Panc1 (cell line): ENCODE data around the gene TMEM170B. TPM values are rescaled to one million over a fixed set of nuclear protein-coding genes. Genes with fewer than 3 reads are reported as not detected.

Experiments
- ATAC-seq: fragments of 200-7000 bp; cut with Tn5 transposase; 2 replicates; pipeline ENCODE4 v1.9.1; 2020; ENCODE audit warnings: mild to moderate bottlenecking, moderate library complexity
- BruUV-seq: library from RNA; stranded (reverse); fragments of 400-500 nt; replicated peaks from 2 replicates; lab custom pipeline; 2021; lab: Mats Ljungman, UMichigan
- CTCF ChIA-PET: fragments of 300-600 bp; sonication (Branson Sonifier 250); formaldehyde crosslinking; loops from one replicate; lab custom pipeline; 2022; ENCODE audit warnings: antibody characterized with exemption; lab: Charles Lee
- POLR2A ChIA-PET: fragments of 300-600 bp; sonication (Branson Sonifier 250); formaldehyde crosslinking; loops from one replicate; lab custom pipeline; 2022; ENCODE audit warnings: antibody characterized with exemption; lab: Charles Lee
- DNase-seq: peaks from one replicate; pipeline ENCODE4 v3.0.0-alpha.2; 2010; ENCODE audit warnings: low read depth, low spot score
- H3K27ac ChIP-seq: 2 replicates; pipeline ENCODE4 v1.5.1; 2011; ENCODE audit warnings: mild to moderate bottlenecking, low read length, inconsistent platforms
- H3K27me3 ChIP-seq: fragments of 200-500 bp; sonication (Bioruptor generic); 2 replicates; pipeline ENCODE4 v1.6.0; 2014; ENCODE audit warnings: low read length, inconsistent platforms; ENCODE audit not compliant: control insufficient read depth, insufficient read depth
- H3K36me3 ChIP-seq: fragments of 200-500 bp; sonication (Bioruptor generic); 2 replicates; pipeline ENCODE4 v1.5.1; 2014; ENCODE audit warnings: inconsistent platforms, mild to moderate bottlenecking, low read length, moderate library complexity; ENCODE audit not compliant: control insufficient read depth, insufficient read depth
- H3K4me1 ChIP-seq: 2 replicates; pipeline ENCODE4 v1.5.1; 2011; ENCODE audit warnings: inconsistent platforms, mild to moderate bottlenecking, low read length, moderate library complexity; ENCODE audit not compliant: control insufficient read depth, insufficient read depth
- H3K4me3 ChIP-seq, 2 experiments: 2 replicates each; pipeline ENCODE4 v1.5.1; 2011 to 2012; ENCODE audit warnings: low read depth in 2 of 2, low read length in 2 of 2, mild to moderate bottlenecking in 2 of 2, inconsistent platforms in 1 of 2, moderate library complexity in 1 of 2
- H3K9me3 ChIP-seq: fragments of 200-500 bp; sonication (Bioruptor generic); 2 replicates; pipeline ENCODE4 v1.5.1; 2014; ENCODE audit warnings: low read depth, mild to moderate bottlenecking, inconsistent platforms, low read length, moderate library complexity; ENCODE audit not compliant: control insufficient read depth, insufficient read depth
- CTCF ChIP-seq: fragments of 450-650 bp; IDR thresholded peaks from 2 replicates; pipeline ENCODE4 v1.5.1; 2017; ENCODE audit warnings: mild to moderate bottlenecking
- POLR2AphosphoS5 ChIP-seq: IDR thresholded peaks from 2 replicates; pipeline ENCODE4 v1.6.1; 2012; ENCODE audit warnings: mild to moderate bottlenecking, low read depth, low read length, moderate library complexity
- SIN3A ChIP-seq: IDR thresholded peaks from 2 replicates; pipeline ENCODE4 v1.6.1; 2012; ENCODE audit warnings: low read depth, mild to moderate bottlenecking, low read length, moderate library complexity, borderline replicate concordance; ENCODE audit not compliant: insufficient read depth
- TCF7L2 ChIP-seq: IDR thresholded peaks from 2 replicates; pipeline ENCODE4 v1.6.1; 2011; ENCODE audit warnings: mild to moderate bottlenecking, low read depth, low read length, inconsistent platforms
- in situ Hi-C: cut with HindIII; loops from 2 replicates; pipeline ENCODE4 v1.10.0; 2016; ENCODE audit warnings: low sequenced_read_pairs, low pct_unique_long_range_greater_than_20kb
- intact Hi-C: fragments of 100-400 bp; cut with micrococcal nuclease; formaldehyde crosslinking; loops from one replicate; pipeline ENCODE4 v1.10.0; 2022; ENCODE audit not compliant: unreplicated experiment
- total RNA-seq: library from RNA; stranded (reverse); gene quantifications from one replicate; pipeline ENCODE4 v1.2.1, GENCODE V29; 2021; ENCODE audit not compliant: unreplicated experiment
- TF ChIP-seq, protein P1 (sequence below), 2 experiments: IDR thresholded peaks; 2 replicates each; pipeline ENCODE4 v1.6.1; 2011 to 2012; ENCODE audit warnings: low read depth in 2 of 2, control low read depth in 1 of 2, low read length in 1 of 2, mild to moderate bottlenecking in 1 of 2, moderate library complexity in 1 of 2; ENCODE audit not compliant: insufficient read depth in 1 of 2

Gene TMEM170B
- total RNA-seq, 1 experiment from 2014 or later, result 1.3 TPM

DNA sequence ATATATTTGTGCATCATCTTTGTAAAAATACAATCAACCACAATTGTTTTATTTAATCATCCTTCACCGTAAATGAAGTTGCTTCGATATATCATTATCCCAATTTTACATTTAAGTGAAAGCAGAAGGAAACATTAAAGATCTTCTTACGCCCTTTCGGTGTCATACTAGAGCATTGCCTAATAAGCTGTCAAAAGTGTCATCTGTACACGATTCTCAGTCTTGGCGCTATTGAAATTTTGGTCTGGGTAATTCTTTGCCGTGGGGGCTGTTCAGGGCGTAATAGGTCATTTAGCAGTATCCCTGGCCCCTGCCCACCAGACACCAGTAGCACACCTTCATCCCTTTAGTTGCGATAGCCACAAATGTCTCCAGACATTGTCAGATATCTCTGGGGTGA lies 40.4 kb upstream of the TMEM170B start:
- ChIA-PET POLR2A (no interaction called here), CTCF (interaction anchor here (0.5 to 1.1 kb wide), 8 partner anchors 12 to 486 kb away, joined by 3 to 7 read pairs (median 4); no protein-coding TSS in a partner anchor)
- Histone ChIP-seq H3K27ac (no peak overlapping the region), H3K36me3 (no peaks in the 10 kb centered on the region), H3K4me3 (no peak overlapping the region), H3K27me3 (no peaks in the 10 kb centered on the region; the same call in 1 of the 2 replicates), H3K9me3 (no peaks in the 10 kb centered on the region), H3K4me1 (no peaks in the 10 kb centered on the region)
- DNase-seq, result no peak
- intact Hi-C loops, result loop anchor here (2.0 to 5.0 kb wide), 2 partner anchors 78 to 545 kb away; no protein-coding TSS in a partner anchor
- TF ChIP-seq CTCF, result no peak
- no peak for TF ChIP-seq TCF7L2
- TF ChIP-seq POLR2AphosphoS5, result no peak
- TF ChIP-seq SIN3A, result no peak
- no peak for ATAC-seq
- BruUV-seq, result no TSS peak
- in situ Hi-C loops, result no loop called here

- ATAC-seq (no peak), DNase-seq (no peak)
- Histone ChIP-seq H3K27me3 (no peaks in the 10 kb centered on the region; the same call in 1 of the 2 replicates), H3K36me3 (no peaks in the 10 kb centered on the region), H3K4me1 (no peaks in the 10 kb centered on the region), H3K9me3 (no peaks in the 10 kb centered on the region), H3K4me3 (no peak overlapping the region), H3K27ac (no peak overlapping the region)
- TF ChIP-seq POLR2AphosphoS5, result no peak
- TF ChIP-seq CTCF, result no peak
- TF ChIP-seq SIN3A, result no peak
- TF ChIP-seq, protein P1, sequence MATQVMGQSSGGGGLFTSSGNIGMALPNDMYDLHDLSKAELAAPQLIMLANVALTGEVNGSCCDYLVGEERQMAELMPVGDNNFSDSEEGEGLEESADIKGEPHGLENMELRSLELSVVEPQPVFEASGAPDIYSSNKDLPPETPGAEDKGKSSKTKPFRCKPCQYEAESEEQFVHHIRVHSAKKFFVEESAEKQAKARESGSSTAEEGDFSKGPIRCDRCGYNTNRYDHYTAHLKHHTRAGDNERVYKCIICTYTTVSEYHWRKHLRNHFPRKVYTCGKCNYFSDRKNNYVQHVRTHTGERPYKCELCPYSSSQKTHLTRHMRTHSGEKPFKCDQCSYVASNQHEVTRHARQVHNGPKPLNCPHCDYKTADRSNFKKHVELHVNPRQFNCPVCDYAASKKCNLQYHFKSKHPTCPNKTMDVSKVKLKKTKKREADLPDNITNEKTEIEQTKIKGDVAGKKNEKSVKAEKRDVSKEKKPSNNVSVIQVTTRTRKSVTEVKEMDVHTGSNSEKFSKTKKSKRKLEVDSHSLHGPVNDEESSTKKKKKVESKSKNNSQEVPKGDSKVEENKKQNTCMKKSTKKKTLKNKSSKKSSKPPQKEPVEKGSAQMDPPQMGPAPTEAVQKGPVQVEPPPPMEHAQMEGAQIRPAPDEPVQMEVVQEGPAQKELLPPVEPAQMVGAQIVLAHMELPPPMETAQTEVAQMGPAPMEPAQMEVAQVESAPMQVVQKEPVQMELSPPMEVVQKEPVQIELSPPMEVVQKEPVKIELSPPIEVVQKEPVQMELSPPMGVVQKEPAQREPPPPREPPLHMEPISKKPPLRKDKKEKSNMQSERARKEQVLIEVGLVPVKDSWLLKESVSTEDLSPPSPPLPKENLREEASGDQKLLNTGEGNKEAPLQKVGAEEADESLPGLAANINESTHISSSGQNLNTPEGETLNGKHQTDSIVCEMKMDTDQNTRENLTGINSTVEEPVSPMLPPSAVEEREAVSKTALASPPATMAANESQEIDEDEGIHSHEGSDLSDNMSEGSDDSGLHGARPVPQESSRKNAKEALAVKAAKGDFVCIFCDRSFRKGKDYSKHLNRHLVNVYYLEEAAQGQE (IDR thresholded peaks at IDR 0.05; ENCODE audit: insufficient read depth in 1 of 2, low read depth in 2 of 2, low read length in 1 of 2), result no peak
- no peak for TF ChIP-seq TCF7L2
- BruUV-seq, result no TSS peak
- in situ Hi-C loops, result no loop called here
- intact Hi-C loops, result loop anchor here (2.0 to 5.0 kb wide), 2 partner anchors 77 to 546 kb away; no protein-coding TSS in a partner anchor
- CTCF ChIA-PET, result no interaction called here
- POLR2A ChIA-PET, result no interaction called here
Observed at GRCh38 chr6:11497881-11498280, 39.7 kb upstream of the TMEM170B start.
